Measurements from ENCODE around the gene SHBG. TPM values are rescaled to one million over a fixed set of nuclear protein-coding genes. Genes with fewer than 3 reads are reported as not detected.

SHBG gene, protein sequence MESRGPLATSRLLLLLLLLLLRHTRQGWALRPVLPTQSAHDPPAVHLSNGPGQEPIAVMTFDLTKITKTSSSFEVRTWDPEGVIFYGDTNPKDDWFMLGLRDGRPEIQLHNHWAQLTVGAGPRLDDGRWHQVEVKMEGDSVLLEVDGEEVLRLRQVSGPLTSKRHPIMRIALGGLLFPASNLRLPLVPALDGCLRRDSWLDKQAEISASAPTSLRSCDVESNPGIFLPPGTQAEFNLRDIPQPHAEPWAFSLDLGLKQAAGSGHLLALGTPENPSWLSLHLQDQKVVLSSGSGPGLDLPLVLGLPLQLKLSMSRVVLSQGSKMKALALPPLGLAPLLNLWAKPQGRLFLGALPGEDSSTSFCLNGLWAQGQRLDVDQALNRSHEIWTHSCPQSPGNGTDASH
- total RNA-seq = 0.89 TPM in 1 of 2 replicates, not detected in the other

DNA sequence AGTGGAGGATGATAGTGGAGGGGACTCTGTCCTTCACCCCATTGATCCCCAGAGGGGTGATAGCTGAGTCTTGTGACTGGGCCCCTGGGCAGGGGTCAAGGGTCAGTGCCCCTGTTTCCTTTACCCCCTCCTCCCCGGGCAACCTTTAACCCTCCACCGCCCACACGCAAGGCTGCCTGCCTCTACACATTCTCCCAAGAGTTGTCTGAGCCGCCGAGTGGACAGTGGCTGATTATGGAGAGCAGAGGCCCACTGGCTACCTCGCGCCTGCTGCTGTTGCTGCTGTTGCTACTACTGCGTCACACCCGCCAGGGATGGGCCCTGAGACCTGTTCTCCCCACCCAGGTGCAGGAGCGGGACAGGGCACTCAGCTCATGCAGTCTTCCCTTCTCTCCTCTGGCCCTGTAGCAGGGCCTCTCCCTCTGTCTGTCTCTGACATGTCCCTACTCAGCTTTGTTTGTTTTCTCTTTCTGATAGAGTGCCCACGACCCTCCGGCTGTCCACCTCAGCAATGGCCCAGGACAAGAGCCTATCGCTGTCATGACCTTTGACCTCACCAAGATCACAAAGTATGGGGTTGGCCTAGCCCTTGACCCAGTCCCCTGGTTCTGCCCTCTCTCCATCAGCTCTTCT lies at the start of gene SHBG:
SHBG (plus strand) TSS at position 197 of the 633 bp plus-strand sequence; CDS start at position 235, 38 bp downstream.

DNA sequence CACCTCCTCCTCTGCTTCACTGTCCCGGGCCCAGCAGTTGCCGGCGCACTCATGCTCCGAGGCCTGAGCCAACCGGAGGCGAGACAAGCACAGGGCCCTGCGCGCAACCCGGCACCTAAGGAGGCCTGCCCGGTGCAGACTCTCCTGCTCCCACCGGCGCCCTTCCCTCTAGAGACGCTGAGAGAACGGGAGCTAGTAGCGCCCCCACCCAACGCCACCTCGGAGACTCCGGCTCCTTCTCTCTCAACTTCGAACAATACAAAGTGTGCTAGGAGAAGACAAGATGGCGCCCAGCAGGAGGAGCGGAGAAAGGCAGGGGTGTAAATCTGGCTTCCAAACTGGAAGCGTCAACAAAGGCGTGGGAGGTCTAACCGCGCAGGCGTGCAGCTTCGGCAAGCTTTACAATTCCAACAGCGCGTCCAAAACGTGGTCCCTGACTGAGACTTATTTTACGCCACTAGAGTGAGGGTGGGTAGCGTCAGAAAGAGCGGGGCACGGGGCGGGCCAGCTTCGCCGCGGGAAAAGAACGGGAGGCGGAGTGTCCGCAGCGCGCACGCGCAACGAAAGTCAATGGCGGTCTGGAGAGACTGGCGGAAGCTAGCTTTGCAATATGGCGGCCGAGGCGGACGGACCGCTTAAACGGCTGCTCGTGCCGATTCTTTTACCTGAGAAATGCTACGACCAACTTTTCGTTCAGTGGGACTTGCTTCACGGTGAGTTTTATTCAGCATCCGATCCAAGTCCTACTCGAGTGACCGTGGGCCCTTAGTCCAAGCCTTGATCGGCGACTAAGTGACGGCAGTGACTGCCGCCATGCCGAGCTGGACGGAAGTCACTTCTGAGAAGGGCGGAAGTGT lies 46.5 kb upstream of the SHBG start, which contains the start of gene MPDU1:
MPDU1 (plus strand) TSS at position 600 of the 857 bp plus-strand sequence; CDS start at position 611, 11 bp downstream.

DNA sequence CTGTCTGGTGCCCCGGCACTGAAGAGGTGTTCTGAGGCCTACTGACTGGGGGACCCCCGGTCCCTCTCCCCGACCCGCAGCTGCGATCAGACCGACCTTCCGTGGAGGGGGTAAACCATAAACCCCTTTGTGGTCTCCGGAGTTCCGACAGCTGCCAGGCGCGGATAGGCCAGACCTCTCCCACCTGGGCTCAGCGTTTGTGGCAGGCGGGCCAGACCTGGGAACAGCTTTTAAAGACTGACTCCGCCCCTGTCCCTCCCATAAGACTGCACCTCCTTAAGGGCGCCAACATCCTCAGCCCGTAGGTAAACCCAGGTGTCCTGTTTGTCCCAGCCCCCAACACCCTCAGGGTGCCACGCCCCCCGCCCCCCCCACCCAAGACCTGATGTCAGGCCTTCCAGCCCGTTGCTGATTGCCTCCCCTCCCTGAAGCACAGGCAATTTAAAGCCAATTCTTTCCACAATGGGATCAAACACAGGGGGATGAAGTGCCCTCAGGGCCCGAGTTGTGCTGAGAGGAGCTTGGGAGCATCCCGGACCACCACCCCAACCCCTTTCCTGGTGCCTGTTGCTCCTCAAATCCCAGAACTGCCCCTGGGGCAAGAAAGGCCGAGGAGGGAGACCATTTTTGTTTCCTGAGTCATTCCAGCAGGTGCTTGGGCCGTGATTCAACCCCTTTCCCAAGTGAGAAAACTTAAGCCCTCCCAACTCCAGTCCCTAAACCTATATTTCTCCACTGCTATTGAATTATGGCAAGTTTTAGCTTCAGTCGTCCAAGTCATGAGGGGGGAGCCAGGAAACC lies 39.8 kb upstream of the SHBG start, which contains the start of gene SOX15:
SOX15 (minus strand) TSS at position 204 of the 801 bp plus-strand sequence. CDS start 418 bp downstream, outside the sequence.

DNA sequence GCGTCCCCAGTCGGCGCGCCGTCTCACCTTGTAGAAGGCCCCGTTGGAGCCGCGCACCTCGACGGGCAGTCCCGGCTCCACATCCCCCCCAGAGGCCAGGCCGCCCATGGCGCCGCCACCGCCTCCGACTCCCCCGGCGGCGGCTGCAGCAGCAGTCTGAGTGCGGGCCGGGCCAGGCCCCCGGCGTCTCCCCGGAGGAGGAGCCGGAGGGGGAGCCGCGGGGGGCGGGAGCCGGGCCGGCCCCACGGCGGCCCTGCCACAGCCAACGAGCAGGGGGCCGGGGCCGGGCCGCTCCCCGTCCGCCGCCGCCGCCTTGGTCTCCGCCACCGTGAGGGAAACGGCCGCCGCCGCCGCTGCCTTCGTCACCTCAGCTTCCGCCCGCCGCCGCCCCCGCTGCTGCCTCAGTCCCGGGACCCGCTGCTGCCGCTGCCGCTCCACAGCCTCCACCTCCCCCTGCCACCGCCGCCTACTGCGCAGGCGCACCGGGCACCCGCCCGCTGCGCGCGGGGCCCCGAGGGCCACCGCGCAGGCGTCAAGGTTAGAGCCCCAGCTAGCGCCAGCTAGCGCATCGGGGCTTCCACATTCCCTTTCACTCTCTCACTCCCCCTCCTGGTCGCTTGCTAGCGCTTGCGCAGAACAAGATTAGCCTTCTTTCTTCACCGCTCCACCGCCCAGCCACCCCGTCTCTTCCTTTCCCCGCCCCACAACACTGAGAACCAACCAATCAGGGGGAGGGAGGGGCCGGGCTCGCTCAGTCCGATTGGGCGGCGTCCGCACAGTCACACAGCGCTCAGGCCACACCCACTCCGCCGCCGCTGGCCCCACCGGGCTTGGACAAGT lies 15.3 kb upstream of the SHBG start, which contains the start of gene FXR2:
FXR2 (minus strand) TSS at position 473 of the 840 bp plus-strand sequence; CDS start at position 108, 365 bp downstream.

DNA sequence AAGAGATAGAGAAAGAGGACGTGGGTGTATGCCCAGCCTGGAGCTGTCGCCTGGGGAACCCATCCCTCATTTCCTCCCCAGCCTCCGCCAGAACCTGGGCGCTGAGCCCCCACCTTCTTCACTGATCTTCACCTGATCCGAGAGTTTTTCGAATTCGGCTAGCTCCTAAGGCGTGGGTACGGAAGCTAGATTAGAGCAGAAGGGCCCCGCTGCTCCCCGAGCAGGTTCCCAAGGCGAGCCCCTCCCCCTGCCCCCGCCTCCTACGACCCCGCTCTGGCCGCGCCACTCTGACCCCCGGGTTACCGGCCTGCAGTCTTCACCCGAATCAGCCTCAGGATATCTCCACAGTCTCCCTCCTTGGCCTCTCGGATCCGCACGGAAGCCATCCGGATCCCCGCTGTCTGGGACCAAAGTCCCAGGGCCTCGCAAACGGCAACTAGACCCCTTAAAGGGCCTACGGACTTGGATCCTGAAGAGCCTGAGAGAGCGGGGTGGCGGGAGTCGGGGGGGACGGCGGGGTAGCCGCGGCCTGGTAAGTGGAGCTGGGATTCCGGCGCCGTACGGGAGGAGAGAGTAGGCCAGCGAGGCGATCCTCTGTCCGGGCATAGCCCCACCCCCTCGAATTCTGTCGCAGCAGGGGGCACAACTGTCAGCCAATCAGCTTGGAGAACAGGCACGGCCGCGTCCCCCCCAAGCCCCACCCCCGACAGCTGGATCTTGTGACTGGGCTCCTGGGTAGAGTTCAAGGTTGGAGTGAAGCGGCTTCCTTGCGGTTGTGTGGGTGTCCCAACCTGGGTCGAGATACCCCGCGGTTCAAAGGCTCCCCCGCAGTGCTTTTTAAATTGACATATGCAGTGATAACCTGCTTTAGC lies 2.4 kb upstream of the SHBG start, which contains the start of gene SAT2:
SAT2 (minus strand) TSS at position 572 of the 872 bp plus-strand sequence; CDS start at position 386, 186 bp downstream.

DNA sequence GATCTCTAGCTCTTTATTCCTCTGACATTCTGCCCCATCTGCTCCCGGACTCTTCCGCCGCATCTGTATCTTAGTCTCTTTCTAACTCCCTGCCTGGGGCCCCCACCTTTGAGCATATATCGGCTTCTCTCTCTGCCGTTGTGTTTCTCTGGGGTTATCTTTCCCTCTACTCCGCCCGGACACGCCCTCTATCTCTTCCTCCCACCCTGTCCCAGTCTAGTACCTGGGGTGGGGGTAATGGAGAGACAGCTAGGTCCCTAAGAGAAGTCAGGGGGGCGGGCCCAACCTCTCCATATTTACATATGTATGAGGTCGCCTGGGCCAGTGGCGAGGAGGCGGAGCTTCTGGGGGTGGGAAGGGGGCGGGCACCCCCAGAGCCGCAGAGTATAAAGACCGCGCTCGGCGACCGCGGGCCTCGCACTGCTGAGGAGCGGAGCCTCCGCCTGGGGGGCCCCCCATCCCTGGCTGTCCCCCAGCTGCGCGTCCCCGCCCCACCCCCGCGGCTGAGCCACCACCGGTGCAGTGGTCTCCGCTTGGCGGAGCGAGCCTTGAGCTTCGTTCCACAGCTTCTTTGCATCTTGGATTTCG lies 20.7 kb downstream of the SHBG start, which contains the start of gene ATP1B2:
ATP1B2 (plus strand) TSS at position 418 of the 588 bp plus-strand sequence. CDS start 593 bp downstream, outside the sequence.

Other genes with a start within 250 kb of the SHBG start
- 2.6 and 4.6 TPM in 2 replicates for gene TNK1, start 249.0 kb upstream of the SHBG start, total RNA-seq
- gene PLSCR3, start 235.6 kb upstream of the SHBG start, total RNA-seq = 69.7 and 127 TPM in 2 replicates
- gene TMEM256, start 226.0 kb upstream of the SHBG start, total RNA-seq = 250 and 289 TPM in 2 replicates
- gene NLGN2, start 222.3 kb upstream of the SHBG start, total RNA-seq = 9.3 and 24.3 TPM in 2 replicates
- gene SPEM1, start 209.8 kb upstream of the SHBG start, total RNA-seq = not detected in 2 replicates
- not detected in 2 replicates for gene SPEM2, start 204.5 kb upstream of the SHBG start, total RNA-seq
- gene SPEM3, start 201.3 kb upstream of the SHBG start, total RNA-seq = not detected in 2 replicates
- gene TMEM102, start 194.7 kb upstream of the SHBG start, total RNA-seq = 12.9 and 19.5 TPM in 2 replicates
- gene FGF11, start 190.6 kb upstream of the SHBG start, total RNA-seq = 0.49 and 2.2 TPM in 2 replicates
- 6.4 and 17.1 TPM in 2 replicates for gene CHRNB1, start 185.1 kb upstream of the SHBG start, total RNA-seq
- 17.9 and 31.6 TPM in 2 replicates for gene ZBTB4, start 150.5 kb upstream of the SHBG start, total RNA-seq
- not detected in 2 replicates for gene SLC35G6, start 148.7 kb upstream of the SHBG start, total RNA-seq
- 74.3 and 158 TPM in 2 replicates for gene POLR2A, start 145.8 kb upstream of the SHBG start, total RNA-seq
- gene TNFSF12, start 81.1 kb upstream of the SHBG start, total RNA-seq = 13.5 and 25.2 TPM in 2 replicates
- 0.81 and 4.7 TPM in 2 replicates for gene TNFSF13, start 71.4 kb upstream of the SHBG start, total RNA-seq
- 61.2 and 89.3 TPM in 2 replicates for gene SENP3, start 68.2 kb upstream of the SHBG start, total RNA-seq
- gene CD68, start 50.5 kb upstream of the SHBG start, total RNA-seq = 12.1 and 20.0 TPM in 2 replicates
- 113 and 243 TPM in 2 replicates for gene MPDU1, start 46.3 kb upstream of the SHBG start, total RNA-seq
- gene SOX15, start 40.0 kb upstream of the SHBG start, total RNA-seq = 0.98 and 4.3 TPM in 2 replicates
- 41.2 and 42.3 TPM in 2 replicates for gene FXR2, start 15.2 kb upstream of the SHBG start, total RNA-seq
- 28.4 and 40.6 TPM in 2 replicates for gene SAT2, start 2.3 kb upstream of the SHBG start, total RNA-seq
- gene ATP1B2, start 20.8 kb downstream of the SHBG start, total RNA-seq = 0.13 TPM in 1 of 2 replicates, not detected in the other
- gene TP53, start 57.4 kb downstream of the SHBG start, total RNA-seq = 66.6 and 70.0 TPM in 2 replicates
- gene WRAP53, start 58.3 kb downstream of the SHBG start, total RNA-seq = 11.2 and 36.3 TPM in 2 replicates
- gene EFNB3, start 75.1 kb downstream of the SHBG start, total RNA-seq = 0.81 and 3.8 TPM in 2 replicates
- under 0.01 and 0.16 TPM in 2 replicates for gene DNAH2, start 87.6 kb downstream of the SHBG start, total RNA-seq
- 4.1 and 12.0 TPM in 2 replicates for gene KDM6B, start 204.1 kb downstream of the SHBG start, total RNA-seq
- 2.4 TPM in 2 replicates for gene TMEM88, start 224.9 kb downstream of the SHBG start, total RNA-seq
- gene NAA38, start 227.4 kb downstream of the SHBG start, total RNA-seq = 90.0 and 123 TPM in 2 replicates
- 4.4 and 4.6 TPM in 2 replicates for gene CYB5D1, start 227.9 kb downstream of the SHBG start, total RNA-seq

Data from mesangial cell (primary cell).